BLaER1 treated with 17β-estradiol and CSF1 and Interleukin-3, amounts not matched to agents 10 nM and 100 nM (cell line): ENCODE results near the gene KCNJ5.
"Not testable (repeated sequence)": the region's sequence is repeated elsewhere in the genome, so short reads cannot be mapped to it uniquely, and the experiment has no call there.

Experiments
- H3K27ac ChIP-seq, 11 experiments: shearing (Covaris generic); formaldehyde crosslinking; 2 replicates each; pipeline ENCODE4 v1.8.1; 2022
- H3K27me3 ChIP-seq, 11 experiments: shearing (Covaris generic); formaldehyde crosslinking; 2 replicates each; pipeline ENCODE4 v1.8.1; 2022
- H3K36me3 ChIP-seq, 11 experiments: shearing (Covaris generic); formaldehyde crosslinking; 2 replicates each; pipeline ENCODE4 v1.8.1; 2022
- H3K4me1 ChIP-seq, 10 experiments: shearing (Covaris generic); formaldehyde crosslinking; 2 replicates each; pipeline ENCODE4 v1.8.1; 2022
- H3K4me2 ChIP-seq, 11 experiments: shearing (Covaris generic); formaldehyde crosslinking; 2 replicates each; pipeline ENCODE4 v1.8.1; 2022
- H3K4me3 ChIP-seq, 10 experiments: shearing (Covaris generic); formaldehyde crosslinking; 2 replicates each; pipeline ENCODE4 v1.8.1; 2022
- H3K9ac ChIP-seq, 11 experiments: shearing (Covaris generic); formaldehyde crosslinking; 2 replicates each; pipeline ENCODE4 v1.8.1; 2022
- H3K9me3 ChIP-seq, 11 experiments: shearing (Covaris generic); formaldehyde crosslinking; replicated peaks in 1 of 11; 2 replicates each; pipeline ENCODE4 v1.8.1; 2022
- H4K20me1 ChIP-seq, 11 experiments: shearing (Covaris generic); formaldehyde crosslinking; 2 replicates each; pipeline ENCODE4 v1.8.1; 2022
- Cebpa-rat ChIP-seq, 11 experiments: shearing (Covaris generic); IDR thresholded peaks; 2 replicates each; pipeline ENCODE4 v1.8.1; 2022

Gene KCNJ5

DNA sequence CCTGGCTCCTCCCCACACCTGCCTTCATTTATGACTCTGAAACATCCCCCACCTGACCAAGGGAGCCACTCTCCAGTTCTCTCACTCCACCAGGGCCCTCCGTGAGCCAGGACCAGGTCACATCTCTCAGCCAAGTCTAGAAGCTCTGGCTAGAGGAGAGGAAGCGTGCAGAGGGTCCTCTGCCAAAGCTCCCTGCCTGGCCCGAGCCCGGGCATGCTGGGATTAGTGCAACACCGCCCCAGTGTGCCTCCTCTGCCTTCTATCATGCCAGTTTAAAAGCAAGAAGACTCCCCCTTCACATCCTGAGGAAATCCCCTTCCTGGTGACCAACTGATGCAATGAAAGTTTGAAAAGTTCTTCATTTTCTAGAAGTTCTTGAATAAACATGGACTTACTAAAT lies 28.1 kb downstream of the KCNJ5 start:
- Histone ChIP-seq H3K9me3 (no peaks in the 10 kb centered on the region), H4K20me1 (no peaks in the 10 kb centered on the region), H3K27ac (peak overlapping the region in 4 of 11 experiments; percentile 4 to 39 (median 14); a peak in 2 of 22 replicates), H3K4me1 (peaks cover 16 to 50% (median 22%) of the 10 kb centered on the region in 10 experiments), H3K4me2 (peak overlapping the region; percentile 52 to 92 (median 69)), H3K9ac (no peak overlapping the region), H3K27me3 (no peaks in the 10 kb centered on the region), H3K36me3 (no peaks in the 10 kb centered on the region), H3K4me3 (no peak overlapping the region)
- TF ChIP-seq Cebpa-rat (IDR thresholded peaks at IDR 0.05), result no peak

DNA sequence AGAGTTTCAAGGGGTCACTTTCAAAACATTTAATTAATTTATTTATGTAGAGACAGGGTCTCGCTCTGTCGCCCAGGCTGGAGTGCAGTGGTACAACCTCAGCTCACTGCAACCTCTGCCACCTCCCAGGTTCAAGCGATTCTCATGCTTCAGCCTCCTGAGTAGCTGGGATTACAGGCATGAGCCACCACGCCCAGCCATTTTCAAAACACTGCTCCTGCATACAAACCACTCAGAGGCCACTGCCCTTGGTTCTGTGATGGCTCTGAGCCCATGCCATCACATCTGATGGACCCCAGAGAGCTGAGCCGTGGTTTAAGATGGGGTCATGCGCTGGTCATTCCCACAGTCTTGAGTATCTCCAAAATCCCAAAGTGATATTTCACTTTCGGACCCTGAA lies 28.5 kb downstream of the KCNJ5 start:
- H3K27ac ChIP-seq, H3K9ac ChIP-seq, H4K20me1 ChIP-seq, H3K9me3 ChIP-seq, H3K36me3 ChIP-seq, H3K4me3 ChIP-seq, H3K27me3 ChIP-seq: not testable (repeated sequence)
- Histone ChIP-seq H3K4me1 (peaks cover 16 to 50% (median 22%) of the 10 kb centered on the region in 10 experiments), H3K4me2 (peak overlapping the region; percentile 52 to 92 (median 69))

DNA sequence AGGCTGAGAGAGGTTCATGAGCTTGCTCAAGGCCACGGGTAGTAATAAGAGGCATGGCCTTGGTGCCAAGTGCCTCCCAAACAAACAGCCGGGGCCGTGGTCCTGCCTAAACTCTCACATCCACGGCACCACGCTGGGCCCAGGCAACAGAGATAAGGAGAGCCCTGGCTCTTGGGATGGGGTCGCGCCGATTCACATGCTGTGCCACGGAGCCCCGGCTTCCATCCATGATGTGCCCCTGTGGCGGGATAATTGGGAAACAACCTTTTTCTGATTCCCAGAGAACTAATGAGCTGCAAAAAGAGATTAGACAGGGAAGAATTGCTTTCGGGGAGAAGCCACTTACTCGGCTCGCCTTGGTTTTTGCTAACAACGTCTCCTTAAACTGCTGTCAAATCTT lies 29.5 kb downstream of the KCNJ5 start:
- no peaks in the 10 kb centered on the region for H3K9me3 ChIP-seq
- no peak for TF ChIP-seq Cebpa-rat (IDR thresholded peaks at IDR 0.05)
- H3K4me2 ChIP-seq, result no peak overlapping the region; a peak in 1 of 22 replicates
- H3K36me3 ChIP-seq, result no peaks in the 10 kb centered on the region
- no peak overlapping the region for H3K27ac ChIP-seq
- no peaks in the 10 kb centered on the region for H4K20me1 ChIP-seq
- H3K4me3 ChIP-seq, result no peak overlapping the region
- no peak overlapping the region for H3K9ac ChIP-seq
- H3K27me3 ChIP-seq, result no peaks in the 10 kb centered on the region
- peaks cover 16 to 50% (median 22%) of the 10 kb centered on the region in 10 experiments for H3K4me1 ChIP-seq

DNA sequence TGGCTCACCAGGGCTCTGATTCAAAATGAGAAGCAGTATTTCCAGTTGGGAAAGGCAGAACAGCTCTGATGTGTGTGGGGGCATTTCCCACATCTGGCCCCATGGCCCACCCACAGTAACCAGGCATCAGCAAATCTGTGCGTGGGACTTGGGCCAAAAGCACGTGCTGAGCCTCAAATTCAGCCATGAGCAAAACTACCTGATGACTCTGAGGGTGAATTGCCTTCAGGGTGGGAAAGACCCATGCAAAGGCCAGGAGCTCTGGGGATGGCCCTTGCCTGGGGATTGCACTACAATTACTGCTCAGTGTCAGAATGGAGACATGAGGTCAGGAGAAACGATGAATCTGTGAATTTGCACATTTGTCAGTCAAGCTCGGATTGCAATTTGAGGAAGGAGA lies 30.6 kb downstream of the KCNJ5 start:
- H4K20me1 ChIP-seq, result no peaks in the 10 kb centered on the region
- H3K9me3 ChIP-seq, result no peaks in the 10 kb centered on the region
- no peak for TF ChIP-seq Cebpa-rat (IDR thresholded peaks at IDR 0.05)
- H3K36me3 ChIP-seq, result no peaks in the 10 kb centered on the region
- peak overlapping the region in 2 of 11 experiments; percentile 43 to 56; a peak in 4 of 22 replicates for H3K4me2 ChIP-seq
- H3K27me3 ChIP-seq, result no peaks in the 10 kb centered on the region
- no peak overlapping the region for H3K27ac ChIP-seq
- no peak overlapping the region for H3K4me3 ChIP-seq
- H3K4me1 ChIP-seq, result peaks cover 16 to 46% (median 21%) of the 10 kb centered on the region in 10 experiments
- H3K9ac ChIP-seq, result no peak overlapping the region

DNA sequence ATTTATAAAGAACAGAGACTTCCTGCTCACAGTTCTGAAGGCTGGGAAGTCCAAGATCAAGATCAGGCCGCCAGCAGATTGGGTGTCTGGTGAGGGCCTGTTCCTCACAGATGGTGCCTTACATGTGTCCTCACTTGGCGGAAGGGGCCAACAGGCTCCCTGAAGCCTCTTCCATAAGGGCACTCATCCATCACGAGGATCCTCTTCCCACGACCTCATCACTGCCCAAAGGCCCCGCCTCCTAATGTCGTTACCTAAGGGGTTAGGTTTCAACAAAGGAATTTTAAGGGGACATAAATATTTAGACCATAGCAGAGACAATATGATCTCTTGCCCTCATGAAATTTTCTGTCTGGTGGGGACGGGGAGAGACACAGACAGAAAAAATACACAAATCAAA lies 32.9 kb downstream of the KCNJ5 start:
- Histone ChIP-seq H3K9ac (no peak overlapping the region), H3K27ac (no peak overlapping the region), H3K4me1 (peaks cover 23 to 44% (median 27%) of the 10 kb centered on the region in 10 experiments), H3K9me3 (no peaks in the 10 kb centered on the region), H4K20me1 (no peaks in the 10 kb centered on the region), H3K27me3 (no peaks in the 10 kb centered on the region), H3K4me2 (no peak overlapping the region; a peak in 1 of 22 replicates), H3K36me3 (no peaks in the 10 kb centered on the region), H3K4me3 (no peak overlapping the region)
- no peak for TF ChIP-seq Cebpa-rat (IDR thresholded peaks at IDR 0.05)

DNA sequence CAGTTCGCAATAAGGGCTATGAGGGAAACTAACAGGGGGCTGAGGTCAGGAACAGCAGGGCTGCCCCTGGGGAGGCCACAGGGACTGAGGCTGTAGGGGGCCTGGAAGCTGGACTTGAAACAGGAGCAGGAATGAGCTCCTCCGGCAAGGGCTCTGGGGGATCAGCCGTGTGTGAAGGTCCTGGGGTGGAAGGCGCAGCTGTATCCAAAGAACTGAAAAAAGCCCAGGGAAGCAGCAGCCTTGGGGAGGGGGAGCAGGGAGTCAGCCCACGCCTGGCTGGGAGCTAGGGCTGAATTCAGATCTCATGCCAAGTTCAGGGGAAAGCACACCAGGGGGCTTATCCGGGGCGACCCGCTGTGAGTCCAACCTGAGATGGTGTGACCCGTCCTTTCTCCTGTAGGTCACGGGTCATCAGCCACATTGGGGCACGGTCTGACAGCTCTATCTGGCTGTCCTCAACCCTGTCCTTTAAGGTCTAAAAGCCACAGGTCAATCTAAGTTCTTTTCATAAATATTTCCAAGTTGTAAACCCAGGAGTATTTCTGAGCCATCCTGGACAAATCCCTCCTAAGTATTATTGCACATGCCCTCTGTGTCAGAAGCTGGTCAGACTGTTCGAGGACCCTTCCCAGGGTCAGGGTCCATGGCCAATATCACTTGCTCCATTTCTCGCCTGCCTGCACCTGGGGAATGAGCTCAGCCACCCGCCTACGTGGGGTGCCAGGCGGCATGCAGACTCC lies 33.5 kb downstream of the KCNJ5 start:
- Histone ChIP-seq H3K27ac (no peak overlapping the region), H3K27me3 (no peaks in the 10 kb centered on the region), H3K4me3 (no peak overlapping the region), H3K4me2 (no peak overlapping the region), H4K20me1 (no peaks in the 10 kb centered on the region), H3K9ac (no peak overlapping the region), H3K9me3 (no peaks in the 10 kb centered on the region), H3K36me3 (no peaks in the 10 kb centered on the region), H3K4me1 (peaks cover 23 to 44% (median 27%) of the 10 kb centered on the region in 10 experiments)
- no peak for TF ChIP-seq Cebpa-rat (IDR thresholded peaks at IDR 0.05)

DNA sequence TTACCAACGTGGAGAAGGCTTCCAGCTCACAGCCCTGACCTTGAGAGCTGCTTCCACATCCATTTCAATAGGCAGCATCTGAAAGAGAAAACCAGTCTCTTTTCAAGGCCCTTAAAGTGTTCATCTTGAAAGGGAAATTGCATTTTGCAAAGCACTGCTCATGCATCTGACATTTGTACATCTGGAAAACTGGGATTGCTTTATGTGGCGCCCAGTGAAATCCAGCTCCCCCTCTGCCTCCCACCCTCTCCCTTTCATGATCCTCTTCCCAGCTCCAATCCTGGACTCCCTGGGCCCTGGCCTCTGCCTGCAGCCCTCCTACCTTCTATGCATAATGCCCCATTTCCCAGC lies 34.1 kb downstream of the KCNJ5 start:
- Histone ChIP-seq H3K4me3 (no peak overlapping the region), H3K36me3 (no peaks in the 10 kb centered on the region), H3K4me1 (peaks cover 26 to 40% (median 29%) of the 10 kb centered on the region in 10 experiments), H3K9ac (no peak overlapping the region), H3K27ac (no peak overlapping the region), H3K27me3 (no peaks in the 10 kb centered on the region), H3K4me2 (no peak overlapping the region), H4K20me1 (no peaks in the 10 kb centered on the region), H3K9me3 (no peaks in the 10 kb centered on the region)
- TF ChIP-seq Cebpa-rat (IDR thresholded peaks at IDR 0.05), result no peak

DNA sequence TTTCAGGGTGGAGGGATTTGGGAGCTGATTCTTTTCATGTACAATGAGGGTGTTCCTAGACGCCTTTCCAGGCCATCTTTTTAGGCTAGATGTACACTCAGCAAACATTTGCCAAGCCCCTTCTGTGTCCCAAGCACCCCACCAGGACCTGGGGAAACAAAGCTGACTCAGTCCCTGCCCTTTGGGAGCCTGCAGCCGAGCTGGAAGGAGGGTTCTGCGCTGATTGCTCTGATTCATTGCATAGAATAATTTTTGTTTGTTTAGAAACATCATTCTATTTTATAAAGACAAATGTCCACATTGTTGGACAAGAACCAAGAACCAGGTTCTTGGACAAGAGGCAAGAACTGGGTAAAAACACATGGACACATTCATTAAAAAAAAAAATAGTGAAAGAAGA lies 34.8 kb downstream of the KCNJ5 start:
- Histone ChIP-seq H3K36me3 (no peaks in the 10 kb centered on the region), H3K4me2 (no peak overlapping the region), H3K4me1 (peaks cover 26 to 39% (median 30%) of the 10 kb centered on the region in 10 experiments), H3K4me3 (no peak overlapping the region), H3K27ac (no peak overlapping the region), H4K20me1 (no peaks in the 10 kb centered on the region), H3K9ac (no peak overlapping the region), H3K9me3 (no peaks in the 10 kb centered on the region), H3K27me3 (no peaks in the 10 kb centered on the region)
- no peak for TF ChIP-seq Cebpa-rat (IDR thresholded peaks at IDR 0.05)

DNA sequence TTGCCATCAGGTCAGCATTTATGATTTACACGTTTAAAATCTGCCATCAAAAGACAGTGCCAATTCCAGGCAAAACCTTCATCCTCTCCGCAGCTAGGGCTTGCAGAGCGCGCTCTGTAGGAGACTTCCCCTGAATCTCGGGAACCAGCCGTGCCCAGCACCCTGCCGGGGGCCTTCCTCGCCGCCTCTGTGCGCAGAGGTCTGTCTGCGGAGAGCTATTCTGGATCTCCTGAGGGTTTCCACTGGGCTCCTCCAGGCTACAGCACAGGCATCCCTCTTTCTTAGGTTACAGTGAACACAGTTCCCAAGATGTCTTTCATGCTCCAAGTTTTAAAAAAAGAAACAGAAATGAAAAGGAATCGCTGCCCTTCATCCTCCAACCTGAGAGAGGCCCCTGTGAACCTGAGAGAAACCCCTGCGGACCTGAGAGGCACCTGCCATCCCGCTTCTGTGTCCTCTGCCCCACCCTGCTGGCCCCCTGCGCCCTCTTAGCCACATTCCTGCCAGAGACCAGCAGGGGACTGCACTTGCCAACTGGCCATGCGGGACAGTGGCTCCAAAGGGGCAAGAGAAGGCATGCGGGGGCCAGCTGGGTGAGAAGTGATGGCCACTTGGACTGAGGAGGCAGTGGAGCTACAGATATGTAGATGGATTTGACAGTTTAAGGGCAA lies 35.4 kb downstream of the KCNJ5 start:
- no peak overlapping the region for H3K9ac ChIP-seq
- H3K36me3 ChIP-seq, result no peaks in the 10 kb centered on the region
- peaks cover 26 to 36% (median 32%) of the 10 kb centered on the region in 10 experiments for H3K4me1 ChIP-seq
- no peaks in the 10 kb centered on the region for H3K27me3 ChIP-seq
- no peak for TF ChIP-seq Cebpa-rat (IDR thresholded peaks at IDR 0.05)
- no peaks in the 10 kb centered on the region for H3K9me3 ChIP-seq
- no peaks in the 10 kb centered on the region for H4K20me1 ChIP-seq
- H3K4me3 ChIP-seq, result no peak overlapping the region
- H3K27ac ChIP-seq, result no peak overlapping the region
- H3K4me2 ChIP-seq, result no peak overlapping the region

DNA sequence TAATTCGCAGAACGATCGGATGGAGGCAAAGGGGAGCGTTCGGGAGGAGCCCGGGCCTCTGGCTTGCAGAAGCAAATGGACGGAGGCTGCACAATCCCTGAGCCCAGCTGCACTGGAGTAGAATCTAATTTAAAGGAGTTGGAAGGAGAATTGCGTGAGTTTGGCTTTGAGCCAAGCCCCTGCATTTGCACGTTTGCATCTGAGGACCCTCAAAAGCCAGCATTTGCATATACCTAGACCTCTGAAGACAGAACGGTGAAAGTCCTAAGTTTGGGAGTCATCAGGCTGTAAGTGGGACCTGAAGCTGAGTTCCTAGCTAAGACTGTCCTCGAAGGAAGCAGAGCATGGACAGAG lies 35.9 kb downstream of the KCNJ5 start:
- no peak overlapping the region for H3K27ac ChIP-seq
- H3K27me3 ChIP-seq, result no peaks in the 10 kb centered on the region
- peak overlapping the region in 6 of 11 experiments; percentile 55 to 76 (median 66); a peak in 3 of 22 replicates for H3K4me2 ChIP-seq
- H3K36me3 ChIP-seq, result no peaks in the 10 kb centered on the region
- H3K9ac ChIP-seq, result no peak overlapping the region
- no peaks in the 10 kb centered on the region for H4K20me1 ChIP-seq
- no peak for TF ChIP-seq Cebpa-rat (IDR thresholded peaks at IDR 0.05)
- H3K4me3 ChIP-seq, result no peak overlapping the region
- peaks cover 26 to 40% (median 28%) of the 10 kb centered on the region in 10 experiments for H3K4me1 ChIP-seq
- H3K9me3 ChIP-seq, result no peaks in the 10 kb centered on the region
